Natural killer cell treated with Interleukin-12 subunit alpha and Interleukin-12 subunit beta and Interleukin-15 and Interleukin-18, amount 100 ng/mL, for 72 hours (primary cell): ENCODE measurements around the gene FOXB2. TPM values are rescaled to one million over a fixed set of nuclear protein-coding genes. Genes with fewer than 3 reads are reported as not detected.
"Not testable (repeated sequence)": the region's sequence is repeated elsewhere in the genome, so short reads cannot be mapped to it uniquely, and the experiment has no call there.

ENCODE experiments used
- ATAC-seq, 2 donors: fragments of 150-1000 bp; cut with Tn5 transposase in 1 of 2; sonication (Bioruptor Pico), chemical (Tn5 transposase) in 1 of 2; 2 replicates each; pipeline ENCODE4 v1.10.0; 2021
- DNase-seq: peaks from one replicate; pipeline ENCODE4 v3.0.0; 2022; ENCODE audit warnings: low spot score
- H3K27ac Mint-ChIP-seq, 2 donors: 1 replicate in 1 of 2; 2 replicates in 1 of 2; pipeline ENCODE4 v1.8.0; 2022; ENCODE audit warnings: mixed read lengths in 2 of 2, mild to moderate bottlenecking in 1 of 2, moderate library complexity in 1 of 2
- H3K27me3 Mint-ChIP-seq, 2 donors: 1 replicate in 1 of 2; 2 replicates in 1 of 2; pipeline ENCODE4 v1.8.0; 2022; ENCODE audit warnings: mixed read lengths in 2 of 2
- H3K36me3 Mint-ChIP-seq: one replicate; pipeline ENCODE4 v1.8.0; 2022; ENCODE audit warnings: mixed read lengths
- H3K4me1 Mint-ChIP-seq, 2 donors: 1 replicate in 1 of 2; 2 replicates in 1 of 2; pipeline ENCODE4 v1.8.0; 2022; ENCODE audit warnings: low read depth in 2 of 2, mixed read lengths in 2 of 2, mild to moderate bottlenecking in 1 of 2
- H3K4me3 Mint-ChIP-seq: one replicate; pipeline ENCODE4 v1.8.0; 2022; ENCODE audit warnings: mixed read lengths
- H3K9me3 Mint-ChIP-seq: 2 replicates; pipeline ENCODE4 v1.8.0; 2022; ENCODE audit warnings: mixed read lengths
- total RNA-seq, 2 donors: library from RNA; stranded (reverse); gene quantifications; one replicate each; pipeline ENCODE4 v1.2.3, GENCODE V29; 2022

The FOXB2 gene
- total RNA-seq, 2 donors from 2014 or later = not detected

GRCh38 chr9:77060681-77061080 is 41.2 kb downstream of the FOXB2 start:
- H3K9me3 Mint-ChIP-seq, H3K4me3 Mint-ChIP-seq, ATAC-seq, DNase-seq, H3K4me1 Mint-ChIP-seq, H3K36me3 Mint-ChIP-seq, H3K27me3 Mint-ChIP-seq, H3K27ac Mint-ChIP-seq: not testable (repeated sequence)

GRCh38 chr9:77063645-77064285 is 44.3 kb downstream of the FOXB2 start:
- DNase-seq (no peak), ATAC-seq (no peak)
- Mint-ChIP-seq H3K4me3 (no peak overlapping the region), H3K27ac (no peak overlapping the region), H3K36me3 (no peaks in the 10 kb centered on the region), H3K27me3 (peaks cover 2 to 8% of the 10 kb centered on the region in 2 donors), H3K4me1 (no peaks in the 10 kb centered on the region), H3K9me3 (no peaks in the 10 kb centered on the region)

GRCh38 chr9:77066388-77066787 is 46.9 kb downstream of the FOXB2 start:
- no peak overlapping the region for H3K27ac Mint-ChIP-seq
- DNase-seq (no peak), ATAC-seq (no peak)
- H3K4me3 Mint-ChIP-seq = no peak overlapping the region
- H3K9me3 Mint-ChIP-seq = no peaks in the 10 kb centered on the region
- no peaks in the 10 kb centered on the region for H3K36me3 Mint-ChIP-seq
- no peaks in the 10 kb centered on the region for H3K4me1 Mint-ChIP-seq
- H3K27me3 Mint-ChIP-seq = peaks cover 2 to 8% of the 10 kb centered on the region in 2 donors

Other genes with a start within 250 kb of the FOXB2 start
- gene PRUNE2, start 113.5 kb upstream of the FOXB2 start, total RNA-seq = under 1 TPM; 0.45 to 0.57 TPM
- 10 to 100 TPM; 34.2 to 60.9 TPM for gene VPS13A, start 157.9 kb downstream of the FOXB2 start, total RNA-seq